SKM-1 (cell line): ENCODE results near the gene RAP1A.

Experiments
- DNase-seq: peaks from one replicate; lab custom pipeline; 2025; ENCODE audit not compliant: unreplicated experiment; lab: John Stamatoyannopoulos, UW

The RAP1A gene

DNA sequence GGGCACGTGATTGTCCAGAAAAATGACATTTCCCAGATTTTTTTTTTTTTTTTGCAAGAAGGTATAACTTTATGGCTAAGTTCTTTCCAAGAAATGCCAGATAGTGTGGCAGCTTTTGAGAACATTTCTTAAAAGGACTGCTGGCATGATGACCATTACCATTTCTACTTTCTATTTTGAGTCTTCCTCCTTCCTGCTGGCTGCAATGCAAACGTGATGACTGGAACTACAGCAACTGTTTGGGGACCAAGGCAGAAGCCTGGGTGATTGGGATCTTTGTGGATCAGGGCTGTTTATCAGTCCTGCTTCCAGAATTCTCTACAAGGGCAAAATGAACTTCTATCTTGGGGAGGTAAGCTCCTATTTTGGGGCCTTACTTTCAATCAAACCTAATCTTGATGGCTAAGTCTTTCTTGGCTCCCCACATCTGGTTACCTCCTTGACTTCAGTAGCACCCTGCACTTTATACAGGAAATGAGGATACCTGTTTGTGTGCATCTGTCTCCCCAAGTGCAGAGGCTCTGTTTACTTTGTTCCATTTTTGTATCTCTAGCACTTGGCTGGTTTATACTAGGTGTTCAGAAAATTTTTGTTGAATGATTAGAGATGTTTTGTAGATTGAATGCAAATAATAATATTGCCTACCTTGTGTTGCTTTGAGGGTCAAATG, 132.5 kb downstream of the RAP1A start:
- DNase-seq = no peak

DNA sequence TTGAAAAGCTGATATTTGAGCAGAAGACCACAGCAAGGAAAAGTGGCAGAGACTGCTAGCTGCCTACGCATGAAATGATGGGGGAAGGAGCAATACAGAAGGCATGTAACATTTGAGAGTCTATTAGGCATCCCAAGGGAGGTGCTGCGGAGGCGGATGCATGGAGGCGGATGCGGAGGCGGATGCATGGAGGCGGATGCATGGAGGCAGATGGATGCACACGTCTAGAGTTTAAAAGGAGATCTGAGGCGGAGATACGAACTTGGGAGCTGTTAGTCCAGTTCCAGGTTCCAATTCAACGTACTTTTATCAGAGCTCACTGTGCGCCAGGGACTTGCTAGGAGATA, 135.4 kb downstream of the RAP1A start:
- no peak for DNase-seq

DNA sequence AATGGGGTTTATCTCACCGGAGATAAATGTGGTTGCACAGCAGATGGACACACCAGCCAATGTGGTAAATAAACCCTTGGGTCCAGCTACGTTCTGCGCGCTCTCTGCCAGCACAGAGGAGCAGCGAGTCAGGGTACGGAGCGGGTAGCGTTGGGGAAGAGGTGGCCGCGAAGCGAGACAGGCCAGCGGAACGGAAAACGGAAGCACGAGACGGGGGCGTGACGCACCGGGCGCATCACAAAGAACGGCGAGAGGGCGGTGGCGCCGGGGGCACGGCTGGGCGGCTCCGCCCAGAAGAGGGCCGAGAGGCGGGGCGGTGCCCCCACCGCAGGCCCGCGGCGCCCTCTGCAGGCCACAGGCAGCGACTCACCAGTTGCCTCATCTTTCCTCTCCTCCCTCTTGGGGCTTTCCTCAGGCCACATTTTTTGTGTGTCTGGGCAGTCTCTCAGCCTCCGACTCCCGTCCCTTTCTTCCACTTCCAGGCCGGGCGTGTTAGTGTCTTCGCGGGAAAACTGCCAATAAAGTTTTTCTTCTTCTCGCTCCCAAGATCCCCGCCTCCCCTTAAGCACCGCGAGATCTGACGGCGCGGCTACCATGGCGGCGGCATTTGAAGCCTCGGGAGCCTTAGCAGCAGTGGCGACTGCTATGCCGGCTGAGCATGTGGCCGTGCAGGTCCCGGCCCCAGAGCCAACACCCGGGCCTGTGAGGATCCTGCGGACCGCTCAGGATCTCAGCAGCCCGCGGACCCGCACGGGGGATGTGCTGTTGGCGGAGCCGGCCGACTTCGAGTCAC, 135.9 kb downstream of the RAP1A start, which contains the start of gene DDX20:
TSS of gene DDX20 (plus strand) at position 571 of the 793 bp plus-strand sequence. CDS start at position 595, 24 bp downstream.
- DNase-seq = peak; percentile 89

DNA sequence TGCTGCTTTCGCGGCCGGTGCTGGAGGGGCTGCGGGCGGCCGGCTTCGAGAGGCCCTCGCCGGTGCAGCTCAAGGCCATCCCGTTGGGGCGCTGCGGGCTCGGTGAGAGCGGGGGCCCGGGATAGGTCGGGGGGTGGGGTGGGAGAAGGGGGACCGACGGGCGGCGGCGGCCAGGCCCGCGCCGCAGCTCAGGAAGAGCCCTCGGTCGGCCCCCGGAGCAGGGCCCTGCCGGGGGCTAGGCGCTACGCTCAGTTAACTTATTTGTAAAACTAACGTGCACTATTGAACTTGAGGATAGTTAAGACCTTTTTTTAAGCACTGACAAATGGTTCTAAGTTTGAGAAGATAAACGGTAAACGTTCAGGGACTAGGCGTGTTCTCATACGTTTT, 136.5 kb downstream of the RAP1A start:
- no peak for DNase-seq

DNA sequence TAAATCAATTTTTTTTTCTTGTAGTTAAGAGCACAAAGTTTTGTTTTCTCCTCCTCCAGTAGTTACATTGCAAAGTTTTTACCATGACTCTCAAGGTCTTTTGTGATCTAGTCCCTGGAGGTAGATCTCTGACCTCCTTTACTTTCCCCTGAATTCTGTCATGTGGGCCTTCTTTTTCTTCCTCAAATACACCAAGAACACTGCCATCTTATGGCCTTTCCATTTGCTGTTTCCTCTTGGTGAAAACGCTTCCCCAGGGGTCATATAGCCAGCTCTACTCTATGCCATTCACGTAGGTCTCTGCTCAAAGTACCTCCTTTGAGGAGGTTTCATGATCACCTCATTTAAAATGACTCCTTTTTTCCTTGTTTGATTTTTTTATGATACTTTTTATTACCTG, 138.8 kb downstream of the RAP1A start:
- DNase-seq = no peak

DNA sequence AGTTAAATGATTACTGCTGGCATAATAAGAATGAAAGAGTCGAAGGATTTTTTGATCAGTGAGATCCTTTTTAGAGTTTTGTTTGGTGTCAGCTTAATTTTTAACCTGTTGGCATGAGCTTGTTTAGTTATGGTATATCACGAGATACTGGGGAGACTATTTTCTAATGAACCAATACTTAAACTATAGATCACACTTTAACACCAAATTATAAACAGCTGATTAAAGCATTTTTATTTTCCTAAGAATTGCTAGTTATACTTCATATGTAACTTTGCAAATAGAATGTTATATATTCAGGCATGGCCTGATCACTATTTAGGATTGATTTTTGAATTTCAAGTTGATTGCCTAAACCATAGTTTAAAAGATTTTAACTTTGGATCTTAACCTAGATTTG, 142.1 kb downstream of the RAP1A start:
- DNase-seq = no peak

DNA sequence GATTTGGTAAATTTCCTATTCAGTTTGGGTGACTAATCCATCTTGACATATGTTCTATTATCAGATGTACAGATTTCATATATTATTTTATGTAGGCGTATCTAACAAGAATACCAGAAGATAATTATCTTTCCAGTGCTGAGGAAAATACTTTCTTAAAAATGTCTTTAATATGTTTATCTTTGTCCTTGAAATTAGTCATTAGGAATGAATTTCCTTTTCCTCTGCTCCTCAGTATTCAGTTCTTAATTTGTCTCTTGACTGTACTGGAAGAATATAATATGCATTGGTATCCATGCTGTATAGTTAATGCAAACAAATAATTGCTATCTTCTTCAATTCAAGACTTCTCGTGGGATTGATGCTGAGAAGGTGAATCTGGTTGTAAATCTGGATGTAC, 142.7 kb downstream of the RAP1A start:
- no peak for DNase-seq
